RPMI7951 (cell line): ENCODE results near the gene LARGE1. TPM values are rescaled to one million over a fixed set of nuclear protein-coding genes. Genes with fewer than 3 reads are reported as not detected.
"Not testable (repeated sequence)": the region's sequence is repeated elsewhere in the genome, so short reads cannot be mapped to it uniquely, and the experiment has no call there.

Experiments
- DNase-seq: peaks from one replicate; pipeline ENCODE4 v3.0.0-alpha.2; 2012; ENCODE audit warnings: low read depth
- total RNA-seq: library from RNA; depleted of rRNA; stranded (reverse); fragments of >200 nt; shearing (Covaris generic); gene quantifications from 2 replicates; pipeline ENCODE4 v1.2.3, GENCODE V29; 2014

Gene LARGE1
- total RNA-seq, 1 experiment from 2014 or later = 3.0 TPM

- not testable (repeated sequence) for DNase-seq
These were observed 62.5 kb downstream of the LARGE1 start for GRCh38 chr22:33857767-33858166.

DNA sequence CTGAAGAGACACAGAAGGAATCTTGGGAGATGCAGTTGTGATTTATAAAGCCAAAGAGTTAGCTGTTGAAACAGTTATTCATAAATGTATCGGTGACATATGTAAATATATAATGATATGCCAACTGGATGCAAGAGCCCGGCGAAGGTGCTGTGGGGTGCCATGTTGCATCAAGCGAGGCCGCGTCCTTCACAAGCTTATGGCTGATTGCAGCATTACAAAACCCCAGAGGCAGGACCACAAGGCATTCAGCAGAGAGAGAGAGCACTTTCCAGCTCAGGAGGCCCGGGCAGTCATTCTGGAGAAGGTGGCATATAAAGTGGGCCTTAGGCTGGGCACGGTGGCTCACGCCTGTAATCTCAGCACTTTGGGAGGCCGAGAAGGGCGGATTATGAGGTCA, 65.6 kb downstream of the LARGE1 start:
- DNase-seq = no peak

- peak; percentile 80 for DNase-seq
These were observed 66.8 kb downstream of the LARGE1 start for GRCh38 chr22:33853200-33854097.

- DNase-seq = no peak
These were observed 68.4 kb downstream of the LARGE1 start for GRCh38 chr22:33851821-33852384.

DNA sequence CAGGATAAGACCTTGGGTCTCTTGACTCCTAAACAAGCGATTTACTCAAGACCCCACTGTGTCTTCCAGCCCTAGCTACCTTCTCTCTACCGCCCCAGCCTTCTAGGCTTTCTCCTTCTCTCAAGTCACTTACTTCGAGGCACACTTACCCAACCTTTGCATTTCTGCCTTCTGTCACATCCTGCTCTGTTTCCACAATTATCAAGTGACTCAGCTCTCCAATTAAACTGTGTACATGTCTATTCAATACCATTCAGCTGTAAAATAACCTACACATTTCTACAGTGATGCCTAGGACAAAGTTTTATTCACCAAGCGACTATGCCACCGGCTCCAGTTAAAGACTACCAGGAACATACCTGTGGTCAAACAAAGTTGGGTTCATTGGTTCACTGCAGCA, 69.0 kb downstream of the LARGE1 start:
- DNase-seq = no peak

GRCh38 chr22:33850724-33851123, 69.6 kb downstream of the LARGE1 start:
- no peak for DNase-seq

GRCh38 chr22:33850193-33850592, 70.1 kb downstream of the LARGE1 start:
- no peak for DNase-seq

DNA sequence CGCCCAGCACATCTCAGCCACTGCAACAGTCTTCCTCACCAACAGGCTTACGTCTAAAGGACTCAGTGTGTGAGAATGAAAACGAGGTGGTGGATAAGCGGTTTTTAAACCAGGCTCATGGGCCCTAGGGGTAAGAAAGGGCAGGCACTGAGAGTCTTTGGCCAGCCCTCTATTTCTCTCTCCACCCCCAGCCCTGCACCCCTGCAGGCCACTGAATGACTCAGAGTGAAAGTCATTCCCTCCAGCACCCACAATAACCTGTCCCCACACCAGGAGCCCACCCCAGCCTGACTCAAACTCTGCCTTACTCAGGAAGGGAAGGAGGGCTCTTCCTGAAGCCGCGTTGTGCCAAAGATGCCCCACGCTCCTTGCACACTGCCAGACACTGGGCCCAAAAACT, 72.0 kb downstream of the LARGE1 start:
- no peak for DNase-seq

- no peak for DNase-seq
These were observed 76.0 kb downstream of the LARGE1 start for GRCh38 chr22:33844273-33844672.

DNA sequence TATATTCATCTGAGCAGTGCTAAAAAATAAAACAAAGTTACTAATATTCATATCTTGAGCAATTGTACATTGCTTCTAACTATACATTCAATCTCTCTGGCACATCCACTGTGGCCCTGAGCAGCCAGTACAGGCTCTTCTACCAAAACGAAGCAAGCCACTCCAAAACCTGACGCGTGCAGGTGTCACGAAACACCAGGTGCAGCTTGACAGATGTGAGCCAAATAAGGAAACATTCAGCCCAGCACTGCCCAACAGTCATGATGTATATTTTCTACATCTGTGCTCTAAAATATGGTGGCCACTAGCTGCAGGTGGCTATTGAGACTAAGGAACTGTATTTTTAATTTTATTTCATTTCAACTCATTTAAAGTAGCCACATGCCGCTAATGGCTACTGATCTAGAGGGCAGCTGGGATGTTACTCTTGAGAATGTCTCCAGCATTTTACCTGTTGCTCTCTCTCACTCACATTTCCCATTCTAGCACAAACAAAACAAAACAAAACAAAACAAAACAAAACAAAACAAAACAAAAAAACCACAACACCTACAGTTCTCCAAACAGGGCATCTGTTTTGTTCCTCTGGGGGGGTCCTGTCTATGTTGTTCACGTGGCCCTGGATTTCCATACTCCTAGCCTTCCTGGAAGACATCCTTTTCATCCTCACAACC, 77.7 kb downstream of the LARGE1 start:
- DNase-seq = no peak

DNA sequence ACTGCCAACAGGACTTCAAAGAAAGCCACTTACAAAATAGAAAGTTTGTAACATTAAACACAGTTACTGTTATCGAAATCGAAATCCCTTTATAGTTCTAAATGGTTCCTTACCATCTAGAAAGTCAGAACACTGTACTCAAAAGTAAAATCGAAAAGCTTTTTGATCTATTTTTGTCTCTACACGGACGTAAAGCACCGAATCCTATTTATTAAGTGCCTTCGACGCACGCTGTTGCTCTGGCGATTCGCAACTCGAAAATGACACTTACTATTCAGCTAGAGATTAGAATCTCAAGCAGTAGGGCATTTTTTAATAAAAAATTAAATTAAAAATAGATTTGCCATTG, 78.3 kb downstream of the LARGE1 start:
- no peak for DNase-seq

DNA sequence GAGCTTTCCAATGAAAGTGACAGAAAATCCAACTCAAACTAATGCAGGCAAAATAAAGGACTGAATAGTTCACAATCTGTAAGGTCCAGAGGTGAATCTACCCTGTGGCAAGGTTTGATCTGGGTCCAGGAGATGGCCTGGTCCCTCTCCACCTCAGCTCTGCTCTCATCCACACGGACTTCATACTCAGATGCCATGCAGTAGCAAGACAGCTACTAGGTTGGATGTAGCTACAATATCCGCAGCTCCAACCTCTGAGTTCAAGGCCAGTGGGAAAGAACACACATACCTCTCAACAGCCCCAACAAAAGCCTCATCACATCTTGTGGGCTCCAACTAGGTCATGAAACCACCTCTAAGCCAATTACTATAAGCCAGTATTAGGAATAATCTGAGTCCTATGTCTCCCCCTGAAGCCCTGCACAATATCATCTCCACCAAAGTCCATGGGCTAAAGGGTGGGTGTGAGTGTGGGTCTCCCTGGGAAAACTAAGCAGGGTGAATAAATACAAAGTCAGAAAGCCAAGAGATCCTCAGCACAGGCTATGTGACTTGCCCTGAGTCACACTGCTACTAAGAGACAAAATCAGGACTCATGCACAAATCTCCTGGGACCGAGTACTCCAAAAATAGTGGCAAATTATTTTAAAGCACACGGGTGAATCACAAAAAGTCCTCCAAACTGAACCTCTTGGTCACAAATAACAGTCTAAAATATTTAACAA, 78.8 kb downstream of the LARGE1 start:
- DNase-seq = no peak

- DNase-seq = no peak
These were observed 81.6 kb downstream of the LARGE1 start for GRCh38 chr22:33838644-33839043.

DNA sequence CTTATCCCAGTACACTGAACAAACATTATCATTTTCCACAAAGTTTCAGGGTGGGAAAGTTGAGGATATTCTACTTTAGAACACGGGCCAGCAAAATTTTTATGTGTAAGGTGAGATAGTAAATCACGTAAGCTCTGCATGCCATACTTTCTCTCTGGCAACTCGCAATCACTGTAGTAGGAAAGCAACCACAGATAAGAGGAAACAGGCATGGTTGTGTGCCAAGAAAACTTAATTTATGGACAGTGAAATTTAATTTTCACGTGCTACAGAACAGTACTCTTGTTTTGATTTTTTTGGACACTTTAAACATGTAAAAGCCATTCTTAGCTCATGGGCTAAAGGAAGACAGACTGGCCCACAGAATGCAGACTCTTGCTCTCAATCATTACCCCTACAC, 82.5 kb downstream of the LARGE1 start:
- DNase-seq = no peak

- DNase-seq = no peak
These were observed 85.0 kb downstream of the LARGE1 start for GRCh38 chr22:33835265-33835664.

DNA sequence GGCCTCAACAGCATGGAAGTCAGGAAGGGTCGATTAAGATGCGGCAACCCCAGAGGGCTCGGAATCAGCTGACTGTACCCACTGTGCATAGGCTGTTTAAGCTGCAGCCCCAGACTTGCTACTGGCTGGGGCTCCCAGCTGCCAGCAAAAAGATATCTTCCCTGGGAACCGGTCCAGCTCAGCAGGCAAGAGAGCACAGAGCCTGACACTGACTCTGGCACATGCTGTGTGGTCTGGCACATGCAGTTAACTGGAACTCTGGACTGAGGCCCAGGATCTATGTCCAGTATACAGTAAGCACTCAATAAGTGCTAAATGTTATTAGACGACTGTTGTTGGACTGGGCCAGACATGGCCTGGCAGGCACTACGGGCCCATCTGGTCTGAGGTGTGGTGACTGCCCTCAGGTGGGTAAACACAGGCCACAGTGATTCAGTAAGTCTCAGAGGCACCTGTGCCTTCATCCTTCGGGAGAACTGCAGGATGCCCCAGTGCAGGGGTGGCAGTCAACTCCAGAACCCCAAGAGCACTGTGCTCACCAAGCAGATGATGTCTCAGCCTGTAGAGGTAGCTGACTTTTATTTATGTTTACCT, 87.6 kb downstream of the LARGE1 start:
- no peak for DNase-seq

DNA sequence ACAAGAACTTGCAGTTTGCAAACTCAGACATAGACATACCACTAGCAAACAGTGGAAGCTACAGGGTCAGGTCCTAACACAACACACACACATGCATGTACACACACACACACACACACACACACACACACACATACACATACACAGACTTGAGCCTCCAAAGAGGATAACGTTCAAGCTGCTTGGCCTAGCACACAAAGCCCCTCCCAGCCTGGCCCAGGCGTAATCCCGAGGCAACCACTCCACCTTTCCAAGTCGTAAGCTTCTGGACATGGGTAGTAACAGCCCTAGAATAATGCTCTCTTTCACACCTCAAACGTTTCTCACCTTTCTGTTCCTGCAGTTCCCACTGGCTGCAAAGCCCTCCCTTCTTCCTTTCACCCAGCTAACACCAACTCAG, 88.6 kb downstream of the LARGE1 start:
- DNase-seq = no peak

GRCh38 chr22:33831207-33831606, 89.1 kb downstream of the LARGE1 start:
- no peak for DNase-seq

DNA sequence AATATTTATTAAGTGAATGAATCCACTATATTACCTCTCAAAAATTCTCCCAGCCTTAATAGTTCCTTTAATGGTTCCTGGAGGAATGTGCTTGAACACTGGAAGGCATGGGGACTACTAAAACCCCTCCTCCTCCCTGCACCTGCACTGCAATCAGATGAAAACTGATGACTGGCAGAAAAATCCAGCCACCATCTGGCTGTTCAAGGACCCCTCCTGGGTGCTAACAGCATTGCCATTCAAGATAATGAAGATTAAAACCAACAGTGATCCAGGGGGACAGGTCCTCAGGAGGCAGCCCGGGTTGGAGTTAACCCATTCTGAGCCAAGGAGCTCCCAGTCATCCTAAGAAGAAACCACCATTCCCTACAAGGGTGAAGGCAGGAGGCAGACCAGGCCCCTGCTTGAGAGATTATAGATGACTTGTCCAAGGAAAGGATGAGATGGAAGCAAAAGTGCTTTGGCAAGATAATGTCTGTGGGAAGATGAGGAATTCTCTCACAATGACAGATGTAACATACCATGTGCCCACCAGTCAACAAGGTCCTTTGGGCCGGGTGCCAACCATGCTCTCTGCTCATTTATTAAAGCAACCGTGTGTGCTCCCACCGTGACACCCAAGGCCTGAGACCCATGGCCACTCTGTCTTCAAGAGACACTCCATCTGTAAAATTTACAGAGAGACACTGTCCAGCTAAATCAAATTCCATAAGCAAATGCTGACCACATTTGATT, 90.6 kb downstream of the LARGE1 start:
- DNase-seq = no peak

DNA sequence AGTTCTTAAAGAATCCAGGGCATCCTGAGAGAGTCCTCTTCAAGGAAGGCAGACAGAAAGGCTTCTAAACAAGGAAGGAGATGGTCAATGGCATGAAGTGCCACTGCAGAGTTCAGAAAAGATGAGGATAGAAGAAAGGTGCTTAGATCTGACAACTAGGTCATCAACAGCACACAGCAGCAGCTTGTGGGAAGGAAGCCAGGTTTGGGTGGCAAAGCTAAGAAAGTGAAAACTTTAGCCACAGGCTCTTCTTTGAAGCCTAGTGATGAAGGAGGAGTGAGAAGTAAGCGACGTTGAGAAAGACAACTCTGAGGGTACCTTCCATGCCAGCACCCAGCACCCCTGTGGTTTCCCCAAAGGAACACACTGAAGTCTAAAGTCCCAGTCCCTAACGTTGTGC, 92.0 kb downstream of the LARGE1 start:
- DNase-seq = no peak

GRCh38 chr22:33825761-33826160, 94.5 kb downstream of the LARGE1 start:
- no peak for DNase-seq
